AG04450 (cell line): ENCODE measurements around the gene CLMP. TPM values are rescaled to one million over a fixed set of nuclear protein-coding genes. Genes with fewer than 3 reads are reported as not detected.

Experiments
- CTCF ChIA-PET: fragments of 300-600, 350-600 bp; formaldehyde crosslinking; extraction: SDS; loops from one replicate; lab custom pipeline; 2022; ENCODE audit warnings: antibody characterized with exemption, inconsistent platforms; lab: Charles Lee
- POLR2A ChIA-PET: fragments of 350-600 bp; formaldehyde crosslinking; extraction: SDS; loops from one replicate; lab custom pipeline; 2021; ENCODE audit warnings: antibody characterized with exemption, inconsistent platforms; lab: Yijun Ruan, JAX
- DNase-seq: peaks from one replicate; pipeline ENCODE4 v3.0.0-alpha.2; 2011; ENCODE audit warnings: low read depth, low spot score
- H3K27ac ChIP-seq: one replicate; pipeline ENCODE4 v1.5.1; 2012; ENCODE audit warnings: low read depth, low read length, control low read depth
- H3K27me3 ChIP-seq: one replicate; pipeline ENCODE4 v1.6.0; 2012; ENCODE audit warnings: low read length; ENCODE audit not compliant: control insufficient read depth, insufficient read depth
- H3K4me3 ChIP-seq: 2 replicates; pipeline ENCODE4 v1.5.1; 2011; ENCODE audit warnings: mild to moderate bottlenecking, low read depth, low read length, control low read depth
- H3K9me3 ChIP-seq: 2 replicates; pipeline ENCODE4 v1.5.1; 2012; ENCODE audit warnings: low read length; ENCODE audit not compliant: control insufficient read depth, insufficient read depth
- CTCF ChIP-seq: IDR thresholded peaks from 2 replicates; pipeline ENCODE4 v1.5.1; 2011; ENCODE audit warnings: low read depth, low read length, control low read depth, inconsistent platforms
- polyA plus RNA-seq: library from polyadenylated mRNA; depleted of rRNA; stranded (reverse); fragments of >200 nt; gene quantifications from 2 replicates; pipeline ENCODE4 v1.2.3, GENCODE V29; 2011

The CLMP gene
- polyA plus RNA-seq, 1 experiment: 288 TPM

GRCh38 chr11:123181075-123181474, 14.0 kb downstream of the CLMP start:
- TF ChIP-seq CTCF: no peak
- H3K4me3 ChIP-seq: no peak overlapping the region

GRCh38 chr11:123180574-123180973, 14.5 kb downstream of the CLMP start:
- H3K4me3 ChIP-seq: no peak overlapping the region
- CTCF ChIA-PET: no interaction called here
- POLR2A ChIA-PET: interaction anchor here (1.1 kb wide), 1 partner anchor 13 kb away, joined by 6 read pairs; no protein-coding TSS in a partner anchor
- peaks cover 5% of the 10 kb centered on the region for H3K9me3 ChIP-seq
- no peak for DNase-seq
- H3K27me3 ChIP-seq: no peaks in the 10 kb centered on the region
- no peak overlapping the region for H3K27ac ChIP-seq
- no peak for TF ChIP-seq CTCF

More at GRCh38 chr11:123181075-123181474, 14.0 kb downstream of the CLMP start:
- Histone ChIP-seq H3K9me3 (peaks cover 5% of the 10 kb centered on the region), H3K27me3 (no peaks in the 10 kb centered on the region), H3K27ac (peak overlapping the region; percentile 39)
- CTCF ChIA-PET: no interaction called here
- POLR2A ChIA-PET: no interaction called here
- DNase-seq: no peak

- TF ChIP-seq CTCF: no peak
- Histone ChIP-seq H3K27ac (no peak overlapping the region), H3K4me3 (no peak overlapping the region), H3K27me3 (no peaks in the 10 kb centered on the region), H3K9me3 (peaks cover 5% of the 10 kb centered on the region)
- POLR2A ChIA-PET: interaction anchor here (1.1 kb wide), 1 partner anchor 13 kb away, joined by 6 read pairs; no protein-coding TSS in a partner anchor
- no peak for DNase-seq
- CTCF ChIA-PET: no interaction called here
Measured at GRCh38 chr11:123180166-123180565, 14.9 kb downstream of the CLMP start.

GRCh38 chr11:123179586-123179985, 15.5 kb downstream of the CLMP start:
- Histone ChIP-seq H3K9me3 (peaks cover 5% of the 10 kb centered on the region), H3K27ac (peak overlapping the region; percentile 34), H3K27me3 (no peaks in the 10 kb centered on the region), H3K4me3 (no peak overlapping the region)
- ChIA-PET CTCF (no interaction called here), POLR2A (interaction anchor here (1.1 kb wide), 1 partner anchor 12 kb away, joined by 6 read pairs; no protein-coding TSS in a partner anchor)
- no peak for TF ChIP-seq CTCF
- DNase-seq: no peak

- no peak for DNase-seq
- H3K27ac ChIP-seq: no peak overlapping the region
- H3K4me3 ChIP-seq: no peak overlapping the region
- TF ChIP-seq CTCF: no peak
- ChIA-PET POLR2A (no interaction called here), CTCF (interaction anchor here (1.2 to 2.8 kb wide), 3 partner anchors 12 to 83 kb away, joined by 3 to 18 read pairs (median 3); no protein-coding TSS in a partner anchor)
- no peaks in the 10 kb centered on the region for H3K27me3 ChIP-seq
- peaks cover 5% of the 10 kb centered on the region for H3K9me3 ChIP-seq
Measured at GRCh38 chr11:123178186-123178585, 16.9 kb downstream of the CLMP start.
